IPS-NIHi7 (cell line): ENCODE measurements around the gene ZDHHC11.
"Not testable (repeated sequence)": the region's sequence is repeated elsewhere in the genome, so short reads cannot be mapped to it uniquely, and the experiment has no call there.

Experiments
- DNase-seq: peaks from one replicate; pipeline ENCODE4 v3.0.0; 2012; ENCODE audit warnings: mixed read lengths; ENCODE audit errors: extremely low spot score

The ZDHHC11 gene

DNA sequence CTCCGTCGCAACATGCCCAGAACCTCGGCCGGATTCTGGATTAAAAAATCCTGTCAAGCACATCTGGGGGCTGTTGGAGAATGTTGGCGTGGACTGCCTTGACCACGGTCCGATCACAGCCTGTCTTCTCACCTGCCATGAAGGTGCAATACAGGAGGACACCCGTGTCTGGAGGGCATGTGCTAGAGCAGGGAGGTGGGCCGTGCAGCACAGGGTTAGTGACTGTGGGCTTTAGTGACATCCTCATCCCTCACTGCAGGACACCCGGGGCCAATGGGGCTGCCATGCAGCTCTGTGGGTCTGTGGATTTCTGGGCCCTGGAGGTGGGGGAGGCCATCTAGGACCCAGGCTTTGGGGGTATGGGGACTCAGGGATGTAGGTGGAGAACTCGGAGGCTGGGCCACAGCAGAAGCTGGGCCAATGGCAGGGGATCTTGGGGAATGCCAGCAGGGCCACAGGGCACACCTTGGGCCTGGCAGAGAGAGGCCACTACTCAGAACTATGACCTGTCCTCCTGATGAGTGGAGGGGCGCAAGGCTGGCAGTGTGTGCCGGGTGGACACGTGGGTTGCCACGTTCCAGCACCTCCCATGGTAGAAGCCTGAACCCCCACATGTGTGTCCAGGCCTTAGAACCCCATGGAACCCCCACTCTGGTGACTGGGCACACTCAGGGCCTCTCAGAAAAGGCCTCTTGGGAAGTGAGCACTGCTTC, 89.6 kb downstream of the ZDHHC11 start:
- no peak for DNase-seq

GRCh38 chr5:760363-761058, 90.3 kb downstream of the ZDHHC11 start:
- DNase-seq, result no peak

DNA sequence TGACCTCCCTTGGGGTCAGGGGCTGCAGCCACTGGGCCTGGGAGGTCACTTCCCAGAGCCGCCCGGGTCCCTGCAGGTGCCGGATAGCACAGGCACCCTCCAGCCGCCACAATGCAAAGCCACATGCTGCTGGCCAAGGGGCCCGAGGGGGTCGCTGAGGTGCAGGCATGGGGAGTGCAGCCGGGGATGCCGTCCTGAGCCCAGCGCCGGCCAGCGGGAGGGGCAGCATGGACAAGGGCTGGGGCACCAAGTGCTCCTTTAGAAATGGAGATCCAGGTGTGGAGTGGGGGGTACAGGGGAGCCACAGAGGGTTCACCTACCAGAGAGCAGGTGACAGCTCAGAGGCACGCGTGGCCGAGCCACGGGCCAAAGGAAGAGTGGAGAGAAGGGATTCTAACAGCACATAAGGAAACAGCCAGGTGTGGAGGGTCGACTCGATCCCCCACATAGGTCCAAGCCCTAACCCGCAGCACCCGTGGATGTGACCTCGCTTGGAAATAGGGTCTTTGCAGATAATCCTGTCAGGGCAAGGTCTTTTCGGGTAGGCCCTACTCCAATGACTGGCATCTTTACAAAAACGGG, 90.9 kb downstream of the ZDHHC11 start:
- DNase-seq, result no peak

DNA sequence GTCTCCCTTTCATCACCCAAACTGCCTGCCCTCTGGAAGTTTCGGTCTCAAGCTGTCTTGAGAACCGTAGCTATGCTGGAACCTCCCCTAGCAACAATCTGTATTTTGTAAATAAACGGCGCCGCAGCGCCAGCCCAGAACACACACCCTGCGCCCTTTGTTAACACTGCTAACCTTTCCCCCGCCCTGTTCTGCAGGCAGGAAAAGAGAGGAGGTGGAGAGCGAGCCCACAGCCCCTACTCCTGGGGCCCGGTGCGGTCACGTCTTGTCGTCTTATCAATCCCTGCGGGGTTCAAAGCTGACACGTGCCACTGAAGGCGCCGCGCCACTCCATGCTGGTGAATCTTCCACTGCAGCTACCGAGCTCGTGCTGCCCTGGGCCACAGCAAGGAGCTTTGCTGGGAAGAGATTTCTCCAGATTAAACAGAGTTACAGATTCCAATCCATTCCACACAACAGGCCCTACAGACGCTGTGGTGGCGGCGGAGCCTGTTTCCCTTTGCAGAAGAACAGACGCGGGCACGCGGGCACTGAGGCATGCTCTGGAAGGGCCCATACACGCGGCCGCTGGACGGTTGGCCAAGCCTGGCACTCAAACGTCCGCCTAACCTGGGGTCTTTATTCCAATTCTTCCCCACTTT, 91.6 kb downstream of the ZDHHC11 start:
- no peak for DNase-seq

DNA sequence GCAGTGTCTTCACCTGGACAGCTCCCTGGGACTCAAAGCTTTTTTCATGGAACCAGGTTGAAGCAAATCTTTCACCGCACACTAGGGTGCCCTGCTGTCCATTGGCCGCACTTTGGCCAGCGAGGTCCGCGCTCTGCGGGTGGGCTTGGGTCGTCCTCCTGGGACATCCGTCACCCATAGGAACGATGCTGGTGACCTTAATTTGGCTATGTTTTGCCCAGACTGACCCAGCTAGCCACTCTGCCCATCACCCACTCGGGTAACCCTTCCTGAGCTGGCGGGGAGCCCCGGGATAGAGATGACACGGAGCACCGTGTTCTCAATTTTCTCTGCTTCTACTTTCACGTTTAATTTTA, 92.1 kb downstream of the ZDHHC11 start:
- DNase-seq, result no peak

- no peak for DNase-seq
Measured at GRCh38 chr5:757931-758697, 92.7 kb downstream of the ZDHHC11 start.

- no peak for DNase-seq
Measured at GRCh38 chr5:757346-757930, 93.3 kb downstream of the ZDHHC11 start.

DNA sequence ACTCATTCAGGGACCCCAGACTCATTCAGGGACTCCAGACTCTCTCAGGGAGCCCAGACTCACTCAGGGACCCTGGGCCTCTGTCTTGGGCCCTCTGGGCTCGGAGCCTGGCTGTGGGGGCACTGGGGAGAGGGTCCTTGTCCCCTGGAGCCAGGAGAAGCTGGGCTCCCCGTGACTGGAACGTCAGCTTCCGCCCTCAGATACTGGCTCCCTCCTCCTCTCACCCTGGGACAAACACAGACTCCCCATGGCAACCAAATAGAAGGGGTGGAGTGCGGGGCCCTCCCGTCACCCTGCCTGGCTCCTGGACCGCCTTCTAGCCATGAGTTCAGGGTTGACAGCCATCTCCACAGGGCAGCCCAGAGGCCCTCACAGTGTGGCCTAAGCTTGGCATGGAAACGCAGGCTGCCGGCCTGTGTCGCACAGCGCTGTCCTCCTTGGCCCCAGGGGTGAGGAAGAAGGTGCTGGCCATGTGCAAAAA, 93.9 kb downstream of the ZDHHC11 start:
- DNase-seq, result no peak

GRCh38 chr5:756171-756570, 94.6 kb downstream of the ZDHHC11 start:
- DNase-seq, result no peak

DNA sequence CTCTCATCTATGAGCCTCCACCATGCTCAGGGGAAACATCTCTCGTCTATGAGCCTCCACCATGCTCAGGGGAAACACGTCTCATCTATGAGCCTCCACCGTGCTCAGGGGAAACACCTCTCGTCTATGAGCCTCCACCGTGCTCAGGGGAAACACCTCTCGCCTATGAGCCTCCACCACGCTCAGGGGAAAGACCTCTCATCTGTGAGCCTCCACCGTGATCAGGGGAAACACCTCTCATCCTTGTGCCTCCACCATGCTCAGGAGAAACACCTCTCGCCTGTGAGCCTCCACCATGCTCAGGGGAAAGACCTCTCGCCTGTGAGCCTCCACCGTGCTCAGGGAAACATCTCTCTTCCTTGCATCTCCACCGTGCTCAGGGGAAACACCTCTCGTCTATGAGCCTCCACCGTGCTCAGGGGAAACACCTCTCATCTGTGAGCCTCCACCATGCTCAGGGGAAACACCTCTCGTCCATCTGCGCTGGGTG, 96.6 kb downstream of the ZDHHC11 start:
- DNase-seq, result not testable (repeated sequence)

- DNase-seq, result not testable (repeated sequence)
Measured at GRCh38 chr5:753567-754142, 97.1 kb downstream of the ZDHHC11 start.

DNA sequence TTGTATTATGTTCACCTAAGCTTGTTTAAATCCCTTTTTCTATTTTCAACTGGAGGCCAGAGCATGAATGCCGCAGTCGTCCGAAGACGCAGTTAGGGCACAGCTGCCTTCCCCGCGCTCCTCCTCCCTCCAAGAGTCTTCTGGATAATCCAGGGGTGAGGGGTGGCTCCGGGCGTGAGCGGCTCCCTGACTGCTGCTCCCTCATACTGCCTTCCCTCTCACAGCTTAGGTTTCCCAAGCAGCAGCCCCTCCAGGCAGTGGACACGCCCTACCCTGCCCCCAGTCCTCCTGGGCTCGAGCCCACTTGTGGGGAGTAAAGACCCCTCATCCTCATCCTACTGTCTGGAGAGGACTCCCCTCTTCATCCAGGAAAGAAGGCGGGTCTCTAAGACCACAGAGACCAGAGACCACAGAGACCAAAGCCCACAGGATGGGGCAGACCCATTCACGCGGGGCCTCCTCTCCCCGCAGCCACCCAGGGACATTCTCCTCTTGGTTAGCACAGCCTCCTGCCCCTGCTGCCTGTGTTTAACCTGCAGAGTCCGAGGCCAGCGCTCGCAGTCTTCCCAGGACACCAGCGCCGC, 98.2 kb downstream of the ZDHHC11 start:
- DNase-seq, result not testable (repeated sequence)

DNA sequence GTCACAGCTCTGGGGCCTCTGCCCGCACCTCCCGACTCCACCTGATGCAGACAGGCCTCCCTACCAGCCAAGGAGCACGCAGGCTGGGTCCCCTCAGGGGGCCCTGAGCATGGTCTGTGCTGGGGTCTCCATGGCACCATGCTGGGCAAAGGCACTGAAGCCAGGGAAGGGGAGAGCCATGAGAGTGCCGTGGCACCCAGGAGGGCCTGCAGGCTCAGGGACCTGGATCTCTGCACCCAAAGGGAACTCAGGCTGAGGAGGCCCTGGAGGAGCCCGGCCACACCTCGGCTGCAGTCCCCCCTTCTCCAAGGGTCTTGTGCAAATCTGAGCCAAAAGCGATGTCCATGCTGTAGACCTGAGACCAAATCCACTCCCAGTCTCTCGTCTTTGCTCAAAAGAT, 98.8 kb downstream of the ZDHHC11 start:
- DNase-seq, result not testable (repeated sequence)

- DNase-seq, result no peak
Measured at GRCh38 chr5:751496-751895, 99.3 kb downstream of the ZDHHC11 start.

- DNase-seq, result not testable (repeated sequence)
Measured at GRCh38 chr5:750226-750625, 100.6 kb downstream of the ZDHHC11 start.

DNA sequence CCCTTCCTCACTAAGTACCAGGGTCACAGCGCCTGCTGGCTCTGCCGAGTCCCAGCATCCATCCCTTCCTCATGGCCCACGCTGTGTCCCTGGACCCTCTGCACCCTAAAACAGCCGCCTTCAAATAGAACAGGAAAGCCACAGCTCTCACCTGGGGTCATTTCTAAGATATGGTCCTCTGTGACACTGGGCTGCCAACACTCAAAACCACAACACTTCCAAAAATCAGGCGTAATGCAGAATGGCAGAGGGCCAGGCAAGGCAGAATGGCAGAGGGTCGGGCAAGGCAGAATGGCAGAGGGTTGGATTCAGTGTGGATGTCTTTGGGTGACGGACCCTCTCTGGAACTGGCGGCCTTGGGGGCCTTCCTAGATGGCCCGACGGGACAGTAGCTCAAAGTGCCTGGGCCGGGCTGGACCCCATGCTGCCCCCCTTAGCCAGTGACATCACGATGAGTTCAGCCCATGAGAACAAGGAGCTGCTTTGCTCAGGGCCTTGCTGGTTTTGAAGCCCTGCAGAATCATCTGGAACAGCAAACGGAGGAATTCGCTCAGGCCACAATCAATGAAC, 101.6 kb downstream of the ZDHHC11 start:
- DNase-seq, result no peak

GRCh38 chr5:748011-748980, 102.5 kb downstream of the ZDHHC11 start:
- DNase-seq, result not testable (repeated sequence)

- not testable (repeated sequence) for DNase-seq
Measured at GRCh38 chr5:747303-747844, 103.4 kb downstream of the ZDHHC11 start.
